K562 (cell line): Measurements from ENCODE around the gene MEAF6. TPM values are rescaled to one million over a fixed set of nuclear protein-coding genes. Genes with fewer than 3 reads are reported as not detected.

ENCODE experiments used
- ATAC-seq: fragments of 200-7000 bp; cut with Tn5 transposase; 3 replicates; pipeline ENCODE4 v1.9.1; 2020; ENCODE audit warnings: moderate library complexity
- BruUV-seq: library from RNA; stranded (reverse); fragments of 400-500 nt; replicated peaks from 2 replicates; lab custom pipeline; 2021; lab: Mats Ljungman, UMichigan
- CTCF ChIA-PET: fragments of 300-600 bp; formaldehyde crosslinking; extraction: SDS; loops from one replicate; lab custom pipeline; 2021; ENCODE audit warnings: low intra/inter-chr PET ratio; lab: Yijun Ruan, JAX
- POLR2A ChIA-PET: fragments of 300-600, 350-650 bp; sonication (Branson Sonifier 250); formaldehyde crosslinking; extraction: SDS; loops from one replicate; lab custom pipeline; 2021; ENCODE audit warnings: antibody characterized with exemption, inconsistent platforms; lab: Yijun Ruan, JAX
- DNase-seq, 4 experiments: peaks; one replicate each; pipeline versions ENCODE4 v3.0.0 to v3.0.0-alpha.2; 2011 to 2018; ENCODE audit warnings: low spot score in 3 of 4, mixed read lengths in 3 of 4; ENCODE audit errors: extremely low read depth in 1 of 4
- FAIRE-seq: peaks from 2 replicates; lab custom pipeline; 2011; peaks lifted over from hg19 to GRCh38; lab: Jason Lieb, UNC
- H2AFZ ChIP-seq: 2 replicates; pipeline ENCODE4 v1.6.0; 2011; ENCODE audit warnings: low read depth, low read length, control low read depth, inconsistent platforms
- H3K27ac ChIP-seq: fragments of 200-600 bp; 3 replicates; pipeline ENCODE4 v1.8.0; 2011; ENCODE audit warnings: low read depth, mild to moderate bottlenecking, control low read depth, inconsistent platforms, low read length, moderate library complexity, mixed read lengths; ENCODE audit errors: extremely low read depth
- H3K27me3 ChIP-seq, 2 experiments: fragments of 300-600 bp in 1 of 2; 2 replicates in 1 of 2; 3 replicates in 1 of 2; pipeline versions ENCODE4 v1.6.0 to v1.8.0; 2011; ENCODE audit warnings: inconsistent platforms in 2 of 2, low read length in 2 of 2, mild to moderate bottlenecking in 1 of 2, mixed read lengths in 1 of 2, moderate library complexity in 1 of 2; ENCODE audit not compliant: control insufficient read depth in 2 of 2, insufficient read depth in 2 of 2
- H3K36me3 ChIP-seq: fragments of 300-600 bp; 3 replicates; pipeline ENCODE4 v1.8.0; 2011; ENCODE audit warnings: mild to moderate bottlenecking, low read length, inconsistent platforms; ENCODE audit not compliant: control insufficient read depth, insufficient read depth
- H3K4me1 ChIP-seq, 2 experiments: fragments of 200-600 bp in 1 of 2; replicated peaks in 1 of 2; 2 replicates in 1 of 2; 3 replicates in 1 of 2; pipeline versions ENCODE4 v1.5.1 to v1.8.0; 2011; ENCODE audit warnings: inconsistent platforms in 2 of 2, low read length in 2 of 2, mild to moderate bottlenecking in 1 of 2, mixed read lengths in 1 of 2, moderate library complexity in 1 of 2; ENCODE audit not compliant: control insufficient read depth in 2 of 2, insufficient read depth in 2 of 2
- H3K4me2 ChIP-seq: 2 replicates; pipeline ENCODE4 v1.6.1; 2011; ENCODE audit warnings: low read length, control low read depth, inconsistent platforms, mixed read lengths; ENCODE audit not compliant: insufficient read depth
- H3K4me3 ChIP-seq: fragments of 200-600 bp; sonication (generic), shearing (Covaris generic); 2 replicates; pipeline ENCODE4 v1.5.1; 2016; ENCODE audit warnings: control low read depth, inconsistent platforms
- H3K79me2 ChIP-seq: fragments of 200-600 bp; 3 replicates; pipeline ENCODE4 v1.8.0; 2011; ENCODE audit warnings: low read length, inconsistent platforms; ENCODE audit not compliant: control insufficient read depth, insufficient read depth
- H3K9ac ChIP-seq, 2 experiments: 2 replicates each; pipeline versions ENCODE4 v1.6.0 to v1.6.1; 2011; ENCODE audit warnings: low read depth in 2 of 2, low read length in 2 of 2, control low read depth in 1 of 2, inconsistent platforms in 1 of 2, mild to moderate bottlenecking in 1 of 2, mixed read lengths in 1 of 2; ENCODE audit not compliant: insufficient read depth in 1 of 2
- H3K9me1 ChIP-seq: one replicate; pipeline ENCODE4 v1.6.0; 2011; ENCODE audit warnings: inconsistent platforms, mild to moderate bottlenecking, low read length, moderate library complexity; ENCODE audit not compliant: control insufficient read depth, insufficient read depth
- H3K9me3 ChIP-seq: replicated peaks from 2 replicates; pipeline ENCODE4 v1.5.1; 2011; ENCODE audit warnings: low read depth, low read length, inconsistent platforms; ENCODE audit not compliant: control insufficient read depth, insufficient read depth
- H4K20me1 ChIP-seq: replicated peaks from 2 replicates; pipeline ENCODE4 v1.6.1; 2011; ENCODE audit warnings: low read length, inconsistent platforms, mixed read lengths; ENCODE audit not compliant: control insufficient read depth, insufficient read depth
- BCOR ChIP-seq: fragments of 450-650 bp; IDR thresholded peaks from 2 replicates; pipeline ENCODE4 v1.6.1; 2016
- HDAC1 ChIP-seq, 2 experiments: fragments of 450-650 bp; IDR thresholded peaks; 2 replicates each; pipeline ENCODE4 v1.6.1; 2016 to 2017; ENCODE audit warnings: inconsistent platforms in 1 of 2, mild to moderate bottlenecking in 1 of 2, moderate library complexity in 1 of 2
- NFIC ChIP-seq: fragments of 450-650 bp; IDR thresholded peaks from 2 replicates; pipeline ENCODE4 v1.6.1; 2017; ENCODE audit warnings: mild to moderate bottlenecking, inconsistent platforms
- RBM25 ChIP-seq: fragments of 200-400 bp; formaldehyde crosslinking; IDR thresholded peaks from 2 replicates; pipeline ENCODE4 v1.6.1; 2018; ENCODE audit warnings: low read length, low read depth, moderate library complexity; ENCODE audit not compliant: severe bottlenecking
- WGBS: fragments of 100-300 bp; shearing (Covaris generic); methylation state at CpG from one replicate; pipeline ENCODE4 v1.1.6; 2016; ENCODE audit warnings: low coverage, mixed read lengths; ENCODE audit not compliant: insufficient coverage; ENCODE audit errors: missing lambda C conversion rate; 5-methylcytosine and 5-hydroxymethylcytosine counted together
- in situ Hi-C: fragments of 300-500 bp; cut with MboI; formaldehyde crosslinking; loops from 4 replicates; pipeline ENCODE4 v1.15.0; 2018; ENCODE audit warnings: inconsistent platforms, mixed read lengths
- intact Hi-C: fragments of 100-400 bp; cut with micrococcal nuclease; formaldehyde crosslinking; loops from 2 replicates; pipeline ENCODE4 v1.14.2; 2022
- polyA plus RNA-seq, 8 experiments: library from polyadenylated mRNA; depleted of rRNA in 4 of 8; stranded (reverse) in 5 of 8; unstranded in 3 of 8; fragments of >200 nt; fragmentation: Nextera tagmentation in 2 of 8; fragmentation: Illumina TruSeq in 1 of 8; extraction: Ambion mirVana in 2 of 8; extraction: Trizol in 1 of 8; gene quantifications; 2 replicates each; pipeline versions ENCODE4 v1.2.1 to v1.2.3, GENCODE V29; 2011 to 2014; ENCODE audit warnings: inconsistent platforms in 1 of 8, missing spikeins in 1 of 8
- total RNA-seq, 7 experiments: library from RNA; depleted of rRNA in 6 of 7; stranded (reverse); fragments of >200 nt in 6 of 7; fragmentation: Illumina TruSeq in 2 of 7; extraction: Trizol in 2 of 7; gene quantifications; 2 replicates each; pipeline versions ENCODE4 v1.2.1 to v1.2.3, GENCODE V29; 2011 to 2021; ENCODE audit warnings: low replicate concordance in 1 of 7
- TF ChIP-seq, protein P1 (sequence below), 3 experiments: fragments of 200-800 bp in 1 of 3; sonication (Bioruptor generic) in 1 of 3; sonication (generic) in 1 of 3; formaldehyde crosslinking in 1 of 3; IDR thresholded peaks; 2 replicates each; pipeline versions ENCODE4 v1.6.1 to v1.8.0; 2016 to 2022; ENCODE audit warnings: mild to moderate bottlenecking in 2 of 3, missing compliant biosample characterization in 2 of 3, missing genetic modification characterization in 2 of 3, missing genetic modification reagents in 1 of 3

Gene MEAF6
- total and polyA plus RNA-seq, 9 of the 15 experiments (the other 6 are each of a cell fraction or from before 2014, with no cell fraction given), result 55.0 to 151 (median 92.3) TPM

DNA sequence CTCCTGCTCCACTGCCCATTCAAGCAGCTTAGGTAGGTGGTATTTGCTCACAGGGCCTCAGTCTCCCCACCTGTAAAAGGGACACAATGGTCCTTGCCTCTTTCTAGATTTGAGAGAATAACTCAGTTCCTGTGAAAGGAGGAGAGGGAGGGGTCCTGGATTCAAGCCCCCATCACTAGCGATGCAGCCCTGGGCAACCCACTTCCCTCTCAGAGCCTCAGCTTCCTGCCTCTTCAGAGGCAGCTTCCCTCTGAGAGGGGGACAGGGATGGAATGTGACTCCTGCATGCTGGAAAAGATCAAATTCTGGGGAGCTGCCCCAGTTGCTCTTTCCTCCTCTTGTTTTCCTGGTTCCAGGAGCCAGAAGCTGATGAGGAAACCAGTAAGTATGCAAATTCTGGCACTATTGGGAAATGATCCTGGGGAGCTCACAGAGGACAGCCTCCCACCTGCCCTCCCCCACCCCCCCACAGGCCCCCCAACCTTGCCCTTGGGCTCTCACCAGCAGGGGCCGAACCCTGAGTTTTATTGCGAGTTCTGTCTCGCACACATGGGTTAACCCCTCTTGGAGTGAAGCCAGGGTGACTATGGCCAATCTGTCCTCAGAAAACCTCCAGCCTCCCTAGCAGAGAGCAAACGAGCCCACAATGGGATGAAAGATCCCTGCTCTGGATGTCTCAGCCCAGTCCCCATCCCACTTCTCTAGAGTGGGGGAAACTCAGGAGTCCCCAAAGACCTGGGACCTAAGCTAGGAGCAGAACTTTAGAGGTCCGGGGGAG, 28.5 kb downstream of the MEAF6 start:
- no peak for FAIRE-seq
- CTCF ChIA-PET, result interaction anchor here (1.0 to 5.3 kb wide), 3 partner anchors 28 to 197 kb away, joined by 3 to 69 read pairs (median 22); no protein-coding TSS in a partner anchor
- H4K20me1 ChIP-seq, result no peaks in the 10 kb centered on the region; the same call in 1 of the 2 replicates
- ATAC-seq, result no peak
- POLR2A ChIA-PET, result interaction anchor here (0.6 to 6.4 kb wide), 16 partner anchors 10 to 847 kb away, joined by 3 to 118 read pairs (median 4); partner anchors contain the start of genes GNL2, MEAF6, SNIP1 and ZC3H12A
- intact Hi-C loops, result no loop called here
- H3K9ac ChIP-seq, result peak overlapping the region in 1 of 2 experiments; percentile 59; a peak in 1 of 4 replicates
- H3K4me2 ChIP-seq, result no peak overlapping the region
- H3K27me3 ChIP-seq, result no peaks in the 10 kb centered on the region
- H2AFZ ChIP-seq, result no peak overlapping the region
- no TSS peak for BruUV-seq
- no peak overlapping the region for H3K27ac ChIP-seq
- no peak for DNase-seq
- 79% methylated on average over 6 of the region's 6 CpGs for WGBS
- in situ Hi-C loops, result no loop called here
- H3K4me3 ChIP-seq, result no peak overlapping the region
- H3K9me1 ChIP-seq, result no peaks in the 10 kb centered on the region
- no peaks in the 10 kb centered on the region for H3K9me3 ChIP-seq
- no peaks in the 10 kb centered on the region for H3K79me2 ChIP-seq
- TF ChIP-seq, protein P1, sequence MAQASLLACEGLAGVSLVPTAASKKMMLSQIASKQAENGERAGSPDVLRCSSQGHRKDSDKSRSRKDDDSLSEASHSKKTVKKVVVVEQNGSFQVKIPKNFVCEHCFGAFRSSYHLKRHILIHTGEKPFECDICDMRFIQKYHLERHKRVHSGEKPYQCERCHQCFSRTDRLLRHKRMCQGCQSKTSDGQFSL (CRISPR knock-in tag; IDR thresholded peaks at IDR 0.05), result 0 out of 2 replicates have a peak, but pooled peaks have one; percentile 16
- TF ChIP-seq, protein P1 (tag; IDR thresholded peaks at IDR 0.05), result no peak
- TF ChIP-seq HDAC1 (IDR thresholded peaks at IDR 0.05) (no peak), NFIC (0 out of 2 replicates have a peak, but pooled peaks have one; percentile 13), BCOR (0 out of 2 replicates have a peak, but pooled peaks have one; percentile 41), RBM25 (peak; percentile 78)
- peaks cover 3 to 18% of the 10 kb centered on the region in 2 experiments; a peak in 3 of 5 replicates for H3K4me1 ChIP-seq
- peaks cover 63% of the 10 kb centered on the region for H3K36me3 ChIP-seq
